K562 (cell line): ENCODE data around the gene PEPD. TPM values are rescaled to one million over a fixed set of nuclear protein-coding genes. Genes with fewer than 3 reads are reported as not detected.

Experiments
- ATAC-seq: fragments of 200-7000 bp; cut with Tn5 transposase; 3 replicates; pipeline ENCODE4 v1.9.1; 2020; ENCODE audit warnings: moderate library complexity
- BruUV-seq: library from RNA; stranded (reverse); fragments of 400-500 nt; replicated peaks from 2 replicates; lab custom pipeline; 2021; lab: Mats Ljungman, UMichigan
- CTCF ChIA-PET: fragments of 300-600 bp; formaldehyde crosslinking; extraction: SDS; loops from one replicate; lab custom pipeline; 2021; ENCODE audit warnings: low intra/inter-chr PET ratio; lab: Yijun Ruan, JAX
- POLR2A ChIA-PET: fragments of 300-600, 350-650 bp; sonication (Branson Sonifier 250); formaldehyde crosslinking; extraction: SDS; loops from one replicate; lab custom pipeline; 2021; ENCODE audit warnings: antibody characterized with exemption, inconsistent platforms; lab: Yijun Ruan, JAX
- DNase-seq, 4 experiments: peaks; one replicate each; pipeline versions ENCODE4 v3.0.0 to v3.0.0-alpha.2; 2011 to 2018; ENCODE audit warnings: low spot score in 3 of 4, mixed read lengths in 3 of 4; ENCODE audit errors: extremely low read depth in 1 of 4
- FAIRE-seq: peaks from 2 replicates; lab custom pipeline; 2011; peaks lifted over from hg19 to GRCh38; lab: Jason Lieb, UNC
- H2AFZ ChIP-seq: 2 replicates; pipeline ENCODE4 v1.6.0; 2011; ENCODE audit warnings: low read depth, low read length, control low read depth, inconsistent platforms
- H3K27ac ChIP-seq: fragments of 200-600 bp; 3 replicates; pipeline ENCODE4 v1.8.0; 2011; ENCODE audit warnings: low read depth, mild to moderate bottlenecking, control low read depth, inconsistent platforms, low read length, moderate library complexity, mixed read lengths; ENCODE audit errors: extremely low read depth
- H3K27me3 ChIP-seq, 2 experiments: fragments of 300-600 bp in 1 of 2; 2 replicates in 1 of 2; 3 replicates in 1 of 2; pipeline versions ENCODE4 v1.6.0 to v1.8.0; 2011; ENCODE audit warnings: inconsistent platforms in 2 of 2, low read length in 2 of 2, mild to moderate bottlenecking in 1 of 2, mixed read lengths in 1 of 2, moderate library complexity in 1 of 2; ENCODE audit not compliant: control insufficient read depth in 2 of 2, insufficient read depth in 2 of 2
- H3K36me3 ChIP-seq: fragments of 300-600 bp; 3 replicates; pipeline ENCODE4 v1.8.0; 2011; ENCODE audit warnings: mild to moderate bottlenecking, low read length, inconsistent platforms; ENCODE audit not compliant: control insufficient read depth, insufficient read depth
- H3K4me1 ChIP-seq, 2 experiments: fragments of 200-600 bp in 1 of 2; replicated peaks in 1 of 2; 2 replicates in 1 of 2; 3 replicates in 1 of 2; pipeline versions ENCODE4 v1.5.1 to v1.8.0; 2011; ENCODE audit warnings: inconsistent platforms in 2 of 2, low read length in 2 of 2, mild to moderate bottlenecking in 1 of 2, mixed read lengths in 1 of 2, moderate library complexity in 1 of 2; ENCODE audit not compliant: control insufficient read depth in 2 of 2, insufficient read depth in 2 of 2
- H3K4me2 ChIP-seq: 2 replicates; pipeline ENCODE4 v1.6.1; 2011; ENCODE audit warnings: low read length, control low read depth, inconsistent platforms, mixed read lengths; ENCODE audit not compliant: insufficient read depth
- H3K4me3 ChIP-seq: fragments of 200-600 bp; sonication (generic), shearing (Covaris generic); 2 replicates; pipeline ENCODE4 v1.5.1; 2016; ENCODE audit warnings: control low read depth, inconsistent platforms
- H3K79me2 ChIP-seq: fragments of 200-600 bp; 3 replicates; pipeline ENCODE4 v1.8.0; 2011; ENCODE audit warnings: low read length, inconsistent platforms; ENCODE audit not compliant: control insufficient read depth, insufficient read depth
- H3K9ac ChIP-seq, 2 experiments: 2 replicates each; pipeline versions ENCODE4 v1.6.0 to v1.6.1; 2011; ENCODE audit warnings: low read depth in 2 of 2, low read length in 2 of 2, control low read depth in 1 of 2, inconsistent platforms in 1 of 2, mild to moderate bottlenecking in 1 of 2, mixed read lengths in 1 of 2; ENCODE audit not compliant: insufficient read depth in 1 of 2
- H3K9me1 ChIP-seq: one replicate; pipeline ENCODE4 v1.6.0; 2011; ENCODE audit warnings: inconsistent platforms, mild to moderate bottlenecking, low read length, moderate library complexity; ENCODE audit not compliant: control insufficient read depth, insufficient read depth
- H3K9me3 ChIP-seq: replicated peaks from 2 replicates; pipeline ENCODE4 v1.5.1; 2011; ENCODE audit warnings: low read depth, low read length, inconsistent platforms; ENCODE audit not compliant: control insufficient read depth, insufficient read depth
- H4K20me1 ChIP-seq: replicated peaks from 2 replicates; pipeline ENCODE4 v1.6.1; 2011; ENCODE audit warnings: low read length, inconsistent platforms, mixed read lengths; ENCODE audit not compliant: control insufficient read depth, insufficient read depth
- HES1 ChIP-seq: fragments of 450-650 bp; IDR thresholded peaks from 2 replicates; pipeline ENCODE4 v1.6.1; 2016; ENCODE audit warnings: low read depth, mild to moderate bottlenecking, moderate library complexity
- ZBTB5 ChIP-seq: fragments of 450-650 bp; IDR thresholded peaks from 2 replicates; pipeline ENCODE4 v1.6.1; 2017; ENCODE audit warnings: antibody characterized with exemption
- ZKSCAN8 ChIP-seq: fragments of 200-800 bp; sonication (Bioruptor generic); IDR thresholded peaks from 2 replicates; pipeline ENCODE4 v1.6.1; 2016; ENCODE audit warnings: missing genetic modification characterization, missing compliant biosample characterization
- WGBS: fragments of 100-300 bp; shearing (Covaris generic); methylation state at CpG from one replicate; pipeline ENCODE4 v1.1.6; 2016; ENCODE audit warnings: low coverage, mixed read lengths; ENCODE audit not compliant: insufficient coverage; ENCODE audit errors: missing lambda C conversion rate; 5-methylcytosine and 5-hydroxymethylcytosine counted together
- in situ Hi-C: fragments of 300-500 bp; cut with MboI; formaldehyde crosslinking; loops from 4 replicates; pipeline ENCODE4 v1.15.0; 2018; ENCODE audit warnings: inconsistent platforms, mixed read lengths
- intact Hi-C: fragments of 100-400 bp; cut with micrococcal nuclease; formaldehyde crosslinking; loops from 2 replicates; pipeline ENCODE4 v1.14.2; 2022
- polyA plus RNA-seq, 8 experiments: library from polyadenylated mRNA; depleted of rRNA in 4 of 8; stranded (reverse) in 5 of 8; unstranded in 3 of 8; fragments of >200 nt; fragmentation: Nextera tagmentation in 2 of 8; fragmentation: Illumina TruSeq in 1 of 8; extraction: Ambion mirVana in 2 of 8; extraction: Trizol in 1 of 8; gene quantifications; 2 replicates each; pipeline versions ENCODE4 v1.2.1 to v1.2.3, GENCODE V29; 2011 to 2014; ENCODE audit warnings: inconsistent platforms in 1 of 8, missing spikeins in 1 of 8
- total RNA-seq, 7 experiments: library from RNA; depleted of rRNA in 6 of 7; stranded (reverse); fragments of >200 nt in 6 of 7; fragmentation: Illumina TruSeq in 2 of 7; extraction: Trizol in 2 of 7; gene quantifications; 2 replicates each; pipeline versions ENCODE4 v1.2.1 to v1.2.3, GENCODE V29; 2011 to 2021; ENCODE audit warnings: low replicate concordance in 1 of 7

PEPD gene
- total and polyA plus RNA-seq, 9 of the 15 experiments (the other 6 are each of a cell fraction or from before 2014, with no cell fraction given) = 1.3 to 19.2 (median 16.0) TPM

- no peak overlapping the region for H3K4me2 ChIP-seq
- H3K4me3 ChIP-seq = no peak overlapping the region
- ATAC-seq (no peak), DNase-seq (no peak), FAIRE-seq (no peak)
- no peaks in the 10 kb centered on the region for H3K36me3 ChIP-seq
- 25% methylated on average over 20 of the region's 20 CpGs for WGBS
- ChIA-PET CTCF (no interaction called here), POLR2A (interaction anchor here (0.6 to 1.1 kb wide), 5 partner anchors 11 to 699 kb away, joined by 3 to 4 read pairs (median 3); no protein-coding TSS in a partner anchor)
- no peaks in the 10 kb centered on the region for H3K9me3 ChIP-seq
- BruUV-seq = no TSS peak
- intact Hi-C loops (no loop called here), in situ Hi-C loops (no loop called here)
- no peaks in the 10 kb centered on the region for H3K79me2 ChIP-seq
- no peak overlapping the region for H2AFZ ChIP-seq
- H3K4me1 ChIP-seq = peaks cover 0 to 7% of the 10 kb centered on the region in 2 experiments; a peak in 2 of 5 replicates
- H3K27me3 ChIP-seq = peaks cover 0 to 24% of the 10 kb centered on the region in 2 experiments; a peak in 2 of 5 replicates
- H3K9me1 ChIP-seq = no peaks in the 10 kb centered on the region
- TF ChIP-seq HES1 (no peak), ZBTB5 (no peak), ZKSCAN8 (CRISPR knock-in tag) (no peak)
- no peak overlapping the region for H3K9ac ChIP-seq
- H3K27ac ChIP-seq = no peak overlapping the region
- peaks cover 19% of the 10 kb centered on the region for H4K20me1 ChIP-seq
Measured at GRCh38 chr19:33418871-33419787, 102.5 kb downstream of the PEPD start.
